GM12878 (cell line): ENCODE results near the gene DYNLT3. TPM values are rescaled to one million over a fixed set of nuclear protein-coding genes. Genes with fewer than 3 reads are reported as not detected.

Source experiments
- ATAC-seq: fragments of 200-7000 bp; cut with Tn5 transposase; 3 replicates; pipeline ENCODE4 v1.9.1; 2020; ENCODE audit warnings: mild to moderate bottlenecking, moderate library complexity
- BruUV-seq: library from RNA; stranded (reverse); fragments of 400-500 nt; replicated peaks from 2 replicates; lab custom pipeline; 2021; lab: Mats Ljungman, UMichigan
- CTCF ChIA-PET: fragments of 300-600 bp; sonication (Branson Sonifier 250); formaldehyde crosslinking; extraction: SDS; loops from one replicate; lab custom pipeline; 2021; ENCODE audit warnings: inconsistent platforms; lab: Yijun Ruan, JAX
- POLR2A ChIA-PET: fragments of 350-600 bp; formaldehyde crosslinking; extraction: SDS; loops from one replicate; lab custom pipeline; 2021; ENCODE audit warnings: inconsistent platforms; lab: Charles Lee
- RAD21 ChIA-PET: fragments of 300-600 bp; sonication (Branson Sonifier 250); formaldehyde crosslinking; loops from one replicate; lab custom pipeline; 2023; ENCODE audit warnings: antibody characterized with exemption; ENCODE audit not compliant: unreplicated experiment; lab: Charles Lee
- SMC1A ChIA-PET: fragments of 300-600 bp; sonication (Branson Sonifier 250); formaldehyde crosslinking; loops from one replicate; lab custom pipeline; 2023; ENCODE audit not compliant: unreplicated experiment, uncharacterized antibody; lab: Charles Lee
- DNase-seq: peaks from one replicate; pipeline ENCODE4 v3.0.0-alpha.2; 2011; ENCODE audit warnings: low read depth, low spot score
- FAIRE-seq: peaks from 3 replicates; lab custom pipeline; 2011; peaks lifted over from hg19 to GRCh38; lab: Jason Lieb, UNC
- H2AFZ ChIP-seq: 2 replicates; pipeline ENCODE4 v1.6.0; 2011; ENCODE audit warnings: low read depth, low read length, control low read depth; ENCODE audit not compliant: control insufficient read depth
- H3K27ac ChIP-seq: 2 replicates; pipeline ENCODE4 v1.5.1; 2011; ENCODE audit warnings: control low read depth; ENCODE audit not compliant: control insufficient read depth, insufficient read depth
- H3K27me3 ChIP-seq, 2 experiments: replicated peaks in 1 of 2; 2 replicates each; pipeline versions ENCODE4 v1.6.0 to v1.6.1; 2011; ENCODE audit warnings: low read length in 1 of 2; ENCODE audit not compliant: control insufficient read depth in 2 of 2, insufficient read depth in 2 of 2
- H3K36me3 ChIP-seq, 2 experiments: 2 replicates each; pipeline ENCODE4 v1.5.1; 2011; ENCODE audit warnings: low read length in 1 of 2; ENCODE audit not compliant: control insufficient read depth in 2 of 2, insufficient read depth in 2 of 2
- H3K4me1 ChIP-seq: 2 replicates; pipeline ENCODE4 v1.6.1; 2011; ENCODE audit warnings: mild to moderate bottlenecking, low read length, moderate library complexity, mixed read lengths; ENCODE audit not compliant: control insufficient read depth, insufficient read depth
- H3K4me2 ChIP-seq: 2 replicates; pipeline ENCODE4 v1.6.0; 2011; ENCODE audit warnings: control low read depth; ENCODE audit not compliant: control insufficient read depth, insufficient read depth
- H3K4me3 ChIP-seq: fragments of 200-600 bp; sonication (generic); 2 replicates; pipeline ENCODE4 v1.5.1; 2016
- H3K79me2 ChIP-seq: 2 replicates; pipeline ENCODE4 v1.6.0; 2011; ENCODE audit warnings: low read length; ENCODE audit not compliant: control insufficient read depth, insufficient read depth
- H3K9ac ChIP-seq: 2 replicates; pipeline ENCODE4 v1.8.0; 2011; ENCODE audit warnings: low read length, control low read depth, mixed read lengths; ENCODE audit not compliant: control insufficient read depth, insufficient read depth
- H3K9me3 ChIP-seq: replicated peaks from 3 replicates; pipeline ENCODE4 v1.5.1; 2011; ENCODE audit warnings: mild to moderate bottlenecking, low read length; ENCODE audit not compliant: control insufficient read depth, insufficient read depth
- H4K20me1 ChIP-seq: 2 replicates; pipeline ENCODE4 v1.6.0; 2011; ENCODE audit not compliant: control insufficient read depth, insufficient read depth
- ATF7 ChIP-seq: fragments of 450-650 bp; IDR thresholded peaks from 2 replicates; pipeline ENCODE4 v1.6.1; 2016; ENCODE audit warnings: low read depth, mild to moderate bottlenecking
- EED ChIP-seq: sonication (generic); IDR thresholded peaks from 2 replicates; pipeline ENCODE4 v1.6.1; 2016; ENCODE audit warnings: antibody characterized with exemption, low read depth
- LARP7 ChIP-seq: fragments of 450-650 bp; IDR thresholded peaks from 2 replicates; pipeline ENCODE4 v1.6.1; 2017; ENCODE audit warnings: mild to moderate bottlenecking
- NFXL1 ChIP-seq: fragments of 450-650 bp; IDR thresholded peaks from 2 replicates; pipeline ENCODE4 v1.6.1; 2017; ENCODE audit warnings: antibody characterized with exemption, mild to moderate bottlenecking, borderline replicate concordance
- NFYB ChIP-seq: IDR thresholded peaks from 2 replicates; pipeline ENCODE4 v1.6.1; 2011; ENCODE audit warnings: low read depth, mild to moderate bottlenecking, low read length, improper control_type of control experiment, moderate library complexity; ENCODE audit not compliant: insufficient read depth
- NKRF ChIP-seq: fragments of 450-650 bp; conservative IDR thresholded peaks from 2 replicates; pipeline ENCODE4 v1.6.1; 2017; ENCODE audit warnings: mild to moderate bottlenecking, moderate library complexity
- NR2C2 ChIP-seq: IDR thresholded peaks from 2 replicates; pipeline ENCODE4 v1.6.1; 2011; ENCODE audit warnings: borderline replicate concordance, low read depth; ENCODE audit not compliant: control insufficient read depth, insufficient read length
- PML ChIP-seq: IDR thresholded peaks from 2 replicates; pipeline ENCODE4 v1.6.1; 2012; ENCODE audit warnings: low read length, inconsistent platforms
- POU2F2 ChIP-seq: IDR thresholded peaks from 3 replicates; pipeline ENCODE4 v1.6.1; 2011; ENCODE audit warnings: low read depth, mild to moderate bottlenecking, low read length, borderline replicate concordance
- SREBF1 ChIP-seq: IDR thresholded peaks from 2 replicates; pipeline ENCODE4 v1.6.1; 2012; ENCODE audit warnings: mild to moderate bottlenecking, low read length
- ZBED1 ChIP-seq: IDR thresholded peaks from 2 replicates; pipeline ENCODE4 v1.6.1; 2016; ENCODE audit warnings: borderline replicate concordance
- ZBTB4 ChIP-seq: fragments of 450-650 bp; formaldehyde crosslinking; IDR thresholded peaks from 2 replicates; pipeline ENCODE4 v1.4.0; 2022; ENCODE audit warnings: mild to moderate bottlenecking, moderate library complexity
- ZZZ3 ChIP-seq: IDR thresholded peaks from 2 replicates; pipeline ENCODE4 v1.6.1; 2011; ENCODE audit warnings: low read depth; ENCODE audit not compliant: control insufficient read depth, insufficient read length
- WGBS: methylation state at CpG from one replicate; pipeline ENCODE4 v1.1.6; 2016; ENCODE audit warnings: low lambda C conversion rate; ENCODE audit not compliant: insufficient replicate concordance, insufficient coverage; ENCODE audit errors: missing lambda C conversion rate; 5-methylcytosine and 5-hydroxymethylcytosine counted together
- in situ Hi-C: fragments of 300-500 bp; cut with MboI; formaldehyde crosslinking; loops from 9 replicates; pipeline ENCODE4 v1.14.3; 2018; ENCODE audit warnings: mixed read lengths
- intact Hi-C: fragments of 100-400 bp; cut with micrococcal nuclease; formaldehyde crosslinking; loops from one replicate; pipeline ENCODE4 v1.14.2; 2022; ENCODE audit not compliant: unreplicated experiment
- polyA plus RNA-seq, 11 experiments: library from polyadenylated mRNA; depleted of rRNA in 4 of 11; unstranded in 6 of 11; stranded (reverse) in 5 of 11; fragments of >200 nt; fragmentation: Nextera tagmentation in 4 of 11; fragmentation: Illumina TruSeq in 1 of 11; extraction: Ambion mirVana in 4 of 11; extraction: Trizol in 1 of 11; gene quantifications; 1 replicate in 1 of 11; 2 replicates in 10 of 11; pipeline versions ENCODE4 v1.2.1 to v1.2.3, GENCODE V29; 2011 to 2016; ENCODE audit warnings: inconsistent platforms in 2 of 11, missing spikeins in 2 of 11, low read depth in 1 of 11
- total RNA-seq, 4 experiments: library from RNA; depleted of rRNA in 3 of 4; stranded (reverse); fragments of >200 nt in 3 of 4; fragmentation: Illumina TruSeq in 1 of 4; extraction: Trizol in 1 of 4; gene quantifications; 2 replicates each; pipeline versions ENCODE4 v1.2.1 to v1.2.3, GENCODE V29; 2013 to 2021
- TF ChIP-seq, protein P1 (sequence below): IDR thresholded peaks from 2 replicates; pipeline ENCODE4 v1.6.1; 2011; ENCODE audit warnings: low read depth, mild to moderate bottlenecking, low read length, moderate library complexity, borderline replicate concordance; ENCODE audit errors: extremely low read depth

The DYNLT3 gene
- total and polyA plus RNA-seq, 10 of the 15 experiments (the other 5 are each of a cell fraction or from before 2014, with no cell fraction given), result 8.0 to 19.2 (median 12.8) TPM

GRCh38 chrX:37847733-37848197 lies 394 bp upstream of the DYNLT3 start (continued):
- TF ChIP-seq ZBTB4 (CRISPR knock-in tag), result no peak
- TF ChIP-seq ATF7, result no peak
- no peak for TF ChIP-seq NFYB
- 0 out of 2 replicates have a peak, but pooled peaks have one; percentile 4 for TF ChIP-seq LARP7

DNA sequence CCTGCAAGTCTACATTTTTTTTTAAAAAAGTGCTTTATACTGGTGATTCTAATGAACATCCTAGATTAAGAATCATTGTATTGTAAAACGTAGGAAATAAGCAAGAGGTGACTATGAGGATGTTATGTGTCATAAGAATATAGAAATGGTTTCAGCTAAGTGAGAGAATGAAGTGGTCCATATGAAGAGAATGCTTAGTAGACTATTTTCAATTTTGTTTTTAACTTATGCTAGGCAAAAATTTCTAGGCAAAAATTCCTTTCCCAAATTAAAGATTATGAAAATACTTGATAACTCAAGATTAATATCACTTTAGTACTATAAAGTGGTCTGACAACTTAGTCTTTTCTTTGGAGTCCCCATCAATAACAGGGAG lies 825 bp downstream of the DYNLT3 start:
- CTCF ChIA-PET, result interaction anchor here (0.7 to 1.6 kb wide), 3 partner anchors 17 to 101 kb away, joined by 3 to 6 read pairs (median 3); no protein-coding TSS in a partner anchor
- no peak for ATAC-seq

More for the DNA sequence above, 825 bp downstream of the DYNLT3 start:
- H3K4me2 ChIP-seq, result peak overlapping the region; percentile 60
- intact Hi-C loops (no loop called here), in situ Hi-C loops (loop anchor here (25.0 kb wide), 1 partner anchor 359 kb away; no protein-coding TSS in a partner anchor)
- RAD21 ChIA-PET, result interaction anchor here (0.8 to 1.0 kb wide), 2 partner anchors 66 to 321 kb away, joined by 3 read pairs; no protein-coding TSS in a partner anchor
- TF ChIP-seq SREBF1 (no peak), NFXL1 (no peak), ZBED1 (no peak), NKRF (no peak), POU2F2 (no peak), NR2C2 (no peak), EED (no peak), PML (no peak), ZZZ3 (no peak)
- TF ChIP-seq, protein P1, sequence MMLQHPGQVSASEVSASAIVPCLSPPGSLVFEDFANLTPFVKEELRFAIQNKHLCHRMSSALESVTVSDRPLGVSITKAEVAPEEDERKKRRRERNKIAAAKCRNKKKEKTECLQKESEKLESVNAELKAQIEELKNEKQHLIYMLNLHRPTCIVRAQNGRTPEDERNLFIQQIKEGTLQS, result no peak
- no peak overlapping the region for H3K27ac ChIP-seq
- H3K4me1 ChIP-seq, result no peaks in the 10 kb centered on the region
- no peaks in the 10 kb centered on the region for H3K27me3 ChIP-seq
- H3K9me3 ChIP-seq, result no peaks in the 10 kb centered on the region
- BruUV-seq, result no TSS peak
- 0% methylated on average over 1 of the region's 1 CpG for WGBS
- POLR2A ChIA-PET, result interaction anchor here (0.7 kb wide), 1 partner anchor 12 kb away, joined by 3 read pairs; no protein-coding TSS in a partner anchor
- peak; percentile 49 for FAIRE-seq
- no peak for DNase-seq
- H2AFZ ChIP-seq, result peak overlapping the region; percentile 93
- H3K4me3 ChIP-seq, result peak overlapping the region; percentile 81
- H4K20me1 ChIP-seq, result no peaks in the 10 kb centered on the region
- SMC1A ChIA-PET, result interaction anchor here (1.1 to 1.4 kb wide), 4 partner anchors 10 to 100 kb away, joined by 3 to 4 read pairs (median 4); no protein-coding TSS in a partner anchor
- no peaks in the 10 kb centered on the region for H3K36me3 ChIP-seq
- no peak overlapping the region; the same call in 1 of the 2 replicates for H3K9ac ChIP-seq
- H3K79me2 ChIP-seq, result no peaks in the 10 kb centered on the region
